DOHH2 (cell line): ENCODE results near the gene SRSF2.
"Not testable (repeated sequence)": the region's sequence is repeated elsewhere in the genome, so short reads cannot be mapped to it uniquely, and the experiment has no call there.

Experiments used
- H3F3A ChIP-seq: fragments of 200-600 bp; sonication (generic), shearing (Covaris generic); 2 replicates; pipeline ENCODE4 v1.6.0; 2016; ENCODE audit warnings: antibody characterized with exemption, mild to moderate bottlenecking; ENCODE audit not compliant: control insufficient read depth, insufficient read depth
- H3K27ac ChIP-seq: fragments of 200-600 bp; sonication (generic); 2 replicates; pipeline ENCODE4 v1.5.1; 2014; ENCODE audit warnings: low read depth, mild to moderate bottlenecking, low read length, moderate library complexity
- H3K27me3 ChIP-seq: fragments of 200-600 bp; sonication (generic); 2 replicates; pipeline ENCODE4 v1.6.1; 2014; ENCODE audit warnings: mild to moderate bottlenecking, low read length, mixed read lengths; ENCODE audit not compliant: control insufficient read depth
- H3K36me3 ChIP-seq: fragments of 200-600 bp; sonication (generic); 2 replicates; pipeline ENCODE4 v1.6.1; 2014; ENCODE audit warnings: mild to moderate bottlenecking, low read length, moderate library complexity, mixed read lengths; ENCODE audit not compliant: control insufficient read depth
- H3K4me1 ChIP-seq: fragments of 200-600 bp; sonication (generic); 2 replicates; pipeline ENCODE4 v1.6.1; 2014; ENCODE audit warnings: mild to moderate bottlenecking, low read length, mixed read lengths; ENCODE audit not compliant: control insufficient read depth
- H3K4me2 ChIP-seq: fragments of 200-600 bp; sonication (generic); 2 replicates; pipeline ENCODE4 v1.6.0; 2014; ENCODE audit warnings: mild to moderate bottlenecking, low read length, moderate library complexity
- H3K4me3 ChIP-seq: fragments of 200-600 bp; sonication (generic); 2 replicates; pipeline ENCODE4 v1.5.1; 2014; ENCODE audit warnings: mild to moderate bottlenecking, low read length, mixed read lengths
- H3K79me2 ChIP-seq: fragments of 200-600 bp; sonication (generic); 2 replicates; pipeline ENCODE4 v1.6.1; 2014; ENCODE audit warnings: mild to moderate bottlenecking, low read length, mixed read lengths; ENCODE audit not compliant: control insufficient read depth
- H3K9me2 ChIP-seq: fragments of 200-600 bp; sonication (generic); replicated peaks from 2 replicates; pipeline ENCODE4 v1.6.1; 2014; ENCODE audit warnings: mild to moderate bottlenecking, low read length, mixed read lengths; ENCODE audit not compliant: control insufficient read depth
- H3K9me3 ChIP-seq: fragments of 200-600 bp; sonication (generic); 2 replicates; pipeline ENCODE4 v1.6.1; 2014; ENCODE audit warnings: antibody characterized with exemption, low read length, mixed read lengths; ENCODE audit not compliant: control insufficient read depth, insufficient read depth
- H4K20me1 ChIP-seq: fragments of 200-600 bp; sonication (generic); 2 replicates; pipeline ENCODE4 v1.6.0; 2014; ENCODE audit warnings: low read depth, mild to moderate bottlenecking, antibody characterized with exemption, low read length, moderate library complexity; ENCODE audit not compliant: control insufficient read depth, insufficient read depth
- EZH2phosphoT487 ChIP-seq: fragments of 200-600 bp; sonication (generic); IDR thresholded peaks from 2 replicates; pipeline ENCODE4 v1.6.1; 2017; ENCODE audit warnings: borderline replicate concordance, mild to moderate bottlenecking, antibody characterized with exemption, low read length, moderate library complexity, mixed read lengths
- TF ChIP-seq, protein P1 (sequence below): fragments of 200-600 bp; sonication (generic); IDR thresholded peaks from one replicate; pipeline ENCODE4 v1.5.1; 2014; ENCODE audit warnings: antibody characterized with exemption, mild to moderate bottlenecking, low read depth, low read length; ENCODE audit not compliant: poor library complexity, severe bottlenecking

SRSF2 gene

DNA sequence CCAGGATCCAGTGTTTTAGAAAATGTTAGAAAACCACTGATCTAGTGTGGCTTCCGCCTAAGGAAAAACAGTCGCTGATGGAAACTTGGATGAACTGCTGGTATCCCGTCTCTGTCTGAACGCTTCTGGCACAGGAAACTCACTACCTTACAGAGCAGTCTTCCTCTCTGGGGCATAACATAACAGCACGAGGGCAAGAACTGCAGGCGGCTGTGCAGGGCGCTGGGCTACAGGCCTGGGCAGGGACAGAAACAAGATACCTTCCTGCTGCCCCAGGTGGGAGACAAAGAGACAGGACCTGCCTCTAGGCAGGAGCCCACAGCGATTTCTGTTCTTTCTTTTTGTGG, 36.9 kb downstream of the SRSF2 start:
- Histone ChIP-seq H3K4me1 (no peaks in the 10 kb centered on the region), H3F3A (no peaks in the 10 kb centered on the region), H3K27ac (no peak overlapping the region), H3K4me3 (no peak overlapping the region), H3K4me2 (no peak overlapping the region), H3K9me2 (no peaks in the 10 kb centered on the region), H4K20me1 (no peaks in the 10 kb centered on the region), H3K36me3 (no peaks in the 10 kb centered on the region), H3K27me3 (peaks cover 33% of the 10 kb centered on the region), H3K79me2 (no peaks in the 10 kb centered on the region), H3K9me3 (no peaks in the 10 kb centered on the region)
- TF ChIP-seq, protein P1, sequence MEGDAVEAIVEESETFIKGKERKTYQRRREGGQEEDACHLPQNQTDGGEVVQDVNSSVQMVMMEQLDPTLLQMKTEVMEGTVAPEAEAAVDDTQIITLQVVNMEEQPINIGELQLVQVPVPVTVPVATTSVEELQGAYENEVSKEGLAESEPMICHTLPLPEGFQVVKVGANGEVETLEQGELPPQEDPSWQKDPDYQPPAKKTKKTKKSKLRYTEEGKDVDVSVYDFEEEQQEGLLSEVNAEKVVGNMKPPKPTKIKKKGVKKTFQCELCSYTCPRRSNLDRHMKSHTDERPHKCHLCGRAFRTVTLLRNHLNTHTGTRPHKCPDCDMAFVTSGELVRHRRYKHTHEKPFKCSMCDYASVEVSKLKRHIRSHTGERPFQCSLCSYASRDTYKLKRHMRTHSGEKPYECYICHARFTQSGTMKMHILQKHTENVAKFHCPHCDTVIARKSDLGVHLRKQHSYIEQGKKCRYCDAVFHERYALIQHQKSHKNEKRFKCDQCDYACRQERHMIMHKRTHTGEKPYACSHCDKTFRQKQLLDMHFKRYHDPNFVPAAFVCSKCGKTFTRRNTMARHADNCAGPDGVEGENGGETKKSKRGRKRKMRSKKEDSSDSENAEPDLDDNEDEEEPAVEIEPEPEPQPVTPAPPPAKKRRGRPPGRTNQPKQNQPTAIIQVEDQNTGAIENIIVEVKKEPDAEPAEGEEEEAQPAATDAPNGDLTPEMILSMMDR = no peak
- TF ChIP-seq EZH2phosphoT487 = no peak

DNA sequence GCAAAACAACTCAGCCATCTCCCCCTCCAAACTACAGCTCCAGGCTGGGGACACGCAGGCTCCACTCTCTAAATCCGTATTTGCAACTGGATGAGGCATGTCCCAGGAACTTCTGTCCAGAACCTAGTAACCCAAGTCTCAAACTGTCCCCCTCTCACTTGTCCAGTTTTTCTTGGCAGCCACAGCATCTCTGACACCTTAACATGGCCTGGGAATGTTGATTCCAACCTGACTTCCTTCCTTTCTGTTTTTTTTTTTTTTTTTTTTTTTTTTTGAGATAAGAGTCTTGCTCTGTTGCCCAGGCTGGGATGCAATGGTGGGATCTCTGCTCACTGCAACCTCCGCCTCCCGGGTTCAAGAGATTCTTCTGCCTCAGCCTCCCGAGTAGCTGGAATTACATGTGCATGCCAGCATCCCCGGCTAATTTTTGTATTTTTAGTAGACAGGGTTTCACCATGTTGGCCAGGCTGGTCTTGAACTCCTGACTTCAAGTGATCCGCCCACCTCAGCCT, 38.6 kb downstream of the SRSF2 start:
- H3K79me2 ChIP-seq, H3F3A ChIP-seq, H3K4me2 ChIP-seq, H3K9me3 ChIP-seq, H3K9me2 ChIP-seq, H3K4me3 ChIP-seq, H3K27ac ChIP-seq, H3K36me3 ChIP-seq, H4K20me1 ChIP-seq, H3K4me1 ChIP-seq: not testable (repeated sequence)
- H3K27me3 ChIP-seq = peaks cover 36% of the 10 kb centered on the region

DNA sequence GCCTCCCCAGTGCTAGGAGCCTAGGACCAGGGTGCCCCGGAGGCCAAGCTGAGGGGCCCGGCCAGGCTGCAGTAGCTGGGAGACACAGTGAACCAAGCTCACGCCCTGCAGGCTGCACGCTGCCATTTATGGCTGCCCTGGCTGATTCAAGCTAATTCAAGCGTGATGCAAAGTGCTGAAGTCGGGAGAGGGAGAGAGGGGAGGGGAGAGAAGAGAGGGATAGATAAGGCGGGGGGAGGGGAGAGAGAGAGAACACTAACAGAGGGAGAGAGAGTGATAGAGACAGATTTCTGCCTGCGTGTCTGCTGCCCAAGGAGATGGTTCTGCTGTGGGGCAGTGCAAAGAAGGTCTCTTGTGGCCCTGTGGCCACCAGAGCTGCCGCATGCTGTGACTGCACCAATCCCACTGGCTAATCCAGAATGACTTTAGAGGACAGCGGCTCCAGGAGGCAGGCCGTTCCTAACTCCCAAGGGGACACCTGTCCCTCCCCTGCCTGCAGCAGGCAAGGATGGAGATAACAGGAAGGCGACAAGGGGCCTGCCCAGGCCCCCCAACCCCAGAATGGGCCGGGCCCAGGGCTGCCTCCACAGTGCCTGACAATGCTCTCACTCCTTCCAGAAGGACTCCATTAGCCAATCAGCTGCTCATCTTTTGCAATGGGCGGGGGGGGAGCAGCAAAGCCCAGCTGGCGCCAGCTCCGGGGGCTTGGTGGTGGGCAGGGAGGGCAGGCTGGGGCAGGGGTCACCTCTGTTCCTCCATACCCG, 39.2 kb downstream of the SRSF2 start:
- TF ChIP-seq, protein P1 = no peak
- TF ChIP-seq EZH2phosphoT487 = no peak
- H4K20me1 ChIP-seq = no peaks in the 10 kb centered on the region
- no peaks in the 10 kb centered on the region for H3K4me1 ChIP-seq
- H3K9me2 ChIP-seq = no peaks in the 10 kb centered on the region
- H3K4me2 ChIP-seq = no peak overlapping the region
- no peaks in the 10 kb centered on the region for H3F3A ChIP-seq
- peaks cover 36% of the 10 kb centered on the region for H3K27me3 ChIP-seq
- no peaks in the 10 kb centered on the region for H3K36me3 ChIP-seq
- no peaks in the 10 kb centered on the region for H3K79me2 ChIP-seq
- H3K4me3 ChIP-seq = no peak overlapping the region
- no peaks in the 10 kb centered on the region for H3K9me3 ChIP-seq
- no peak overlapping the region for H3K27ac ChIP-seq
